Activated T-helper 1 cell treated with anti-CD3 and anti-CD28 coated beads, Interleukin-12 subunit alpha, Interleukin-12 subunit beta, Interleukin-2, Interleukin-4 antibody, amounts not matched to agents 30 ng/mL and 10 ng/mL and 1 ng/mL, durations not matched to agents 14 hours and 24 hours and 36 hours (primary cell): Measurements from ENCODE around the gene ZNRF1. TPM values are rescaled to one million over a fixed set of nuclear protein-coding genes. Genes with fewer than 3 reads are reported as not detected.

Source experiments
- DNase-seq: peaks from one replicate; pipeline ENCODE4 v3.0.0; 2021; ENCODE audit warnings: low spot score
- H3K27ac Mint-ChIP-seq: one replicate; pipeline ENCODE4 v1.8.0; 2021; ENCODE audit warnings: mild to moderate bottlenecking, mixed read lengths
- H3K27me3 Mint-ChIP-seq: one replicate; pipeline ENCODE4 v1.8.0; 2022; ENCODE audit warnings: mild to moderate bottlenecking, moderate library complexity, mixed read lengths; ENCODE audit not compliant: insufficient read depth
- H3K36me3 Mint-ChIP-seq: one replicate; pipeline ENCODE4 v1.8.0; 2021; ENCODE audit warnings: low read depth, mixed read lengths
- H3K4me1 Mint-ChIP-seq: one replicate; pipeline ENCODE4 v1.8.0; 2021; ENCODE audit warnings: low read depth, mixed read lengths
- H3K4me3 Mint-ChIP-seq: one replicate; pipeline ENCODE4 v1.8.0; 2021; ENCODE audit warnings: mild to moderate bottlenecking, moderate library complexity, mixed read lengths
- H3K9me3 Mint-ChIP-seq: one replicate; pipeline ENCODE4 v1.8.0; 2021; ENCODE audit warnings: mixed read lengths
- intact Hi-C: fragments of 100-400 bp; cut with micrococcal nuclease; formaldehyde crosslinking; loops from one replicate; pipeline ENCODE4 v1.15.1; 2024
- total RNA-seq: library from RNA; stranded (reverse); gene quantifications from 2 replicates; pipeline ENCODE4 v1.2.3, GENCODE V29; 2022

The ZNRF1 gene
- total RNA-seq, 1 donor from 2014 or later: 51.2 TPM

DNA sequence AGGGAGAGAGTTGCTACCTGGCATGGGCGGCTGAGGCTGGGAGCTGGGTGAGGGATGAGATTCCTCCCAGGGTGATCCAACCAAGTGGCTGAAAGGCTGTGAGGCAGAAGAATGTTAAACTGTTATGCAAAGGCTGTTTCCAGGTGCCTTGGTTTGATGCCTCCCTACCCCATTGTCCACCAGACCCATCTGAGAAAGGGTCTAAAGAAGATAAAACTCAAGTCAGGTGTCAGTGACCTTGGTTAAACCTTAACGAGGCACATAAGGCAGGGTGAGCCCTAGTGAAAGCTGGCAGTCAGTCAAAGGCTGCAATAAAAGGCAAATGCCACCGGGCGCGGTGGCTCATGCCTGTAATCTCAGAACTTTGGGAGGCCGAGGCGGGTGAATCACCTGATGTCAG, 94.0 kb downstream of the ZNRF1 start:
- DNase-seq: no peak
- Mint-ChIP-seq H3K27me3 (no peaks in the 10 kb centered on the region), H3K9me3 (no peaks in the 10 kb centered on the region), H3K36me3 (peaks cover 28% of the 10 kb centered on the region), H3K4me3 (no peak overlapping the region), H3K4me1 (peaks cover 52% of the 10 kb centered on the region), H3K27ac (peak overlapping the region; percentile 26)
- intact Hi-C loops: no loop called here

DNA sequence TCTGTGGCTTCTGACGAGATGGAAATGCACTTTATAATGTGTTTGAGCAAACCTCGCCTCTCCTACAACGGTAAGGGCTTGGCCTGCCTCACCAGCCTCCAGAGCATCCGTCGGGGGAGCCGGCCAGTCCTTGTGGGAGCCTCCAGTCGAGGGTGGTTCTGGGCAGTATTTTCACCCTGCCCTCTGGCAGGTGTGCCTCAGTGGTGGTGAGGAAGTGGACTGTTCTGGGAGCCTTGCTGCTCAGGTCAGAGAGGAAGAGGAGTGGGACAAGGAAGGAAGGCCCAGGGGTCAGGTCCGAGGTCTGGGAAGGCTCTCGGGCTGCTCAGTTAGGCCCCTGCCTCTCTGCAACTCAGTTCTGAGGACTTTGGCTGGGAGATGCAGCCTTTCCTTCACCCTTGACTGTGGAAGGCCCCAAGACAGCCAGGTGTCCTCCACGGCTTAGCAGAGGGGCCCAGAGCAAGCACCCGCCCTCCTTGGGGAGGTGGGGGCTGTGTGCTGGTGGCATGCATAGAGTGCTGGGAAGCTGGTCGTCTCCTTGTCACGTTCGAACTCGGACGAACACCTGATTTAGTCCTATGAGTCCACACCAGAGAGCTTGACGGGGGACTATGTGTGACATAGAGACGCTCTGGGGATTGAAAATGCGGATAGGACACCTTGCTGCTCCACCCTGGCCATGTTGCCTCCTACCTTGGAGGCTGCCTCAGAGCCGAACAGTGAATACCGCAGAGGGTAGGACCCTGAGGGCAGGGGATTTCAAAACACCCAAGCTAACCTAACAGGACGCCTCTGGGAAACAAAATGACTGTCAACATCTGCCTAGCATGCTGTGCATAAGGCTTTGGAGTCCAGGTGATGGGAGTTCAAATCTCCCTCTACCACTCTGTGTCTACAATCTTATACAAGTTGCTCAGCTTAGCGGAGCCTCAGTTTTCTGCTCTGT, 95.0 kb downstream of the ZNRF1 start:
- peaks cover 25% of the 10 kb centered on the region for H3K36me3 Mint-ChIP-seq
- H3K4me1 Mint-ChIP-seq: peaks cover 50% of the 10 kb centered on the region
- no peak overlapping the region for H3K4me3 Mint-ChIP-seq
- intact Hi-C loops: no loop called here
- H3K27me3 Mint-ChIP-seq: no peaks in the 10 kb centered on the region
- no peaks in the 10 kb centered on the region for H3K9me3 Mint-ChIP-seq
- H3K27ac Mint-ChIP-seq: peak overlapping the region; percentile 74
- no peak for DNase-seq

GRCh38 chr16:75095204-75095621, 96.4 kb downstream of the ZNRF1 start:
- Mint-ChIP-seq H3K27me3 (no peaks in the 10 kb centered on the region), H3K9me3 (no peaks in the 10 kb centered on the region), H3K4me3 (no peak overlapping the region), H3K27ac (peak overlapping the region; percentile 71), H3K4me1 (peaks cover 52% of the 10 kb centered on the region), H3K36me3 (peaks cover 20% of the 10 kb centered on the region)
- DNase-seq: no peak
- intact Hi-C loops: no loop called here

GRCh38 chr16:75096656-75097055, 97.8 kb downstream of the ZNRF1 start:
- no peaks in the 10 kb centered on the region for H3K9me3 Mint-ChIP-seq
- H3K27me3 Mint-ChIP-seq: no peaks in the 10 kb centered on the region
- intact Hi-C loops: no loop called here
- H3K4me3 Mint-ChIP-seq: peak overlapping the region; percentile 59
- peaks cover 23% of the 10 kb centered on the region for H3K36me3 Mint-ChIP-seq
- H3K27ac Mint-ChIP-seq: peak overlapping the region; percentile 95
- DNase-seq: no peak
- peaks cover 64% of the 10 kb centered on the region for H3K4me1 Mint-ChIP-seq

- Mint-ChIP-seq H3K36me3 (peaks cover 22% of the 10 kb centered on the region), H3K4me3 (no peak overlapping the region), H3K4me1 (peaks cover 67% of the 10 kb centered on the region), H3K9me3 (no peaks in the 10 kb centered on the region), H3K27ac (peak overlapping the region; percentile 95), H3K27me3 (no peaks in the 10 kb centered on the region)
- no peak for DNase-seq
- intact Hi-C loops: no loop called here
Observed at GRCh38 chr16:75097191-75097761, 98.5 kb downstream of the ZNRF1 start.

GRCh38 chr16:75097941-75098901, 99.4 kb downstream of the ZNRF1 start:
- H3K4me1 Mint-ChIP-seq: peaks cover 71% of the 10 kb centered on the region
- H3K4me3 Mint-ChIP-seq: peak overlapping the region; percentile 52
- H3K9me3 Mint-ChIP-seq: no peaks in the 10 kb centered on the region
- no peaks in the 10 kb centered on the region for H3K27me3 Mint-ChIP-seq
- H3K27ac Mint-ChIP-seq: peak overlapping the region; percentile 95
- peaks cover 31% of the 10 kb centered on the region for H3K36me3 Mint-ChIP-seq
- DNase-seq: peak; percentile 71
- intact Hi-C loops: loop anchor here (1.0 kb wide), 6 partner anchors 23 to 113 kb away; partner anchors contain the start of genes WDR59 and ZFP1

DNA sequence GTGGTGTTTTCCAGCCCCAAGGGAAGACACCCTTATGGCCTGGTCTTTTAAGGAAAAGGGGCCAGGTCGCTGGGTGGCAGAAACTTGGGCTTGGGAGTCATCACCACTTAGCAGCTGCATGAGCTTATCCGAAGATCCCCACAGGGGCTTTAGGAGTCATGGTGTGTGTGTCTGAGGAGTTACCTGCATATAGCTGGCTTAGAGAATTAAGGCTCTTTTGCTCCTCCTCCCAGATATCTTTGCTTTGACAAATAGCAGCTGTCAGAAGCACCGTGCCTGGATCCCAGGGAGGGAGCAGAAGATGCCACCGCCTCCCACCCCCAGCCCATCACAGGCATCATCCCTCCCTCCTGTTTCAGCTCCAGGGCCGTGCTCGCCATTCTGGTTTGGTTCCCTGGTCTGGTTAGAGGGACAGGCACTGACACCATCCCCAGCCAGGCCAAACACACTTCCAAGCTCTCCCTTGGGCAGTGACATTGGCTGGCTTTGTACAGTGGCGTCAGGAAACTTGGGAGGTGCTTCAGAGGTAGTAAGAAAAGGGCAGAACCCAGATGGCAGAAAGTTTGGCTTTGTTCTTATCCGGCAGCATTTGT, 100.3 kb downstream of the ZNRF1 start:
- H3K4me1 Mint-ChIP-seq: peaks cover 75% of the 10 kb centered on the region
- no peak for DNase-seq
- intact Hi-C loops: loop anchor here (1.0 kb wide), 1 partner anchor 10 kb away; no protein-coding TSS in a partner anchor
- H3K9me3 Mint-ChIP-seq: peaks cover 3% of the 10 kb centered on the region
- H3K27me3 Mint-ChIP-seq: no peaks in the 10 kb centered on the region
- H3K4me3 Mint-ChIP-seq: peak overlapping the region; percentile 37
- peak overlapping the region; percentile 95 for H3K27ac Mint-ChIP-seq
- H3K36me3 Mint-ChIP-seq: peaks cover 32% of the 10 kb centered on the region

DNA sequence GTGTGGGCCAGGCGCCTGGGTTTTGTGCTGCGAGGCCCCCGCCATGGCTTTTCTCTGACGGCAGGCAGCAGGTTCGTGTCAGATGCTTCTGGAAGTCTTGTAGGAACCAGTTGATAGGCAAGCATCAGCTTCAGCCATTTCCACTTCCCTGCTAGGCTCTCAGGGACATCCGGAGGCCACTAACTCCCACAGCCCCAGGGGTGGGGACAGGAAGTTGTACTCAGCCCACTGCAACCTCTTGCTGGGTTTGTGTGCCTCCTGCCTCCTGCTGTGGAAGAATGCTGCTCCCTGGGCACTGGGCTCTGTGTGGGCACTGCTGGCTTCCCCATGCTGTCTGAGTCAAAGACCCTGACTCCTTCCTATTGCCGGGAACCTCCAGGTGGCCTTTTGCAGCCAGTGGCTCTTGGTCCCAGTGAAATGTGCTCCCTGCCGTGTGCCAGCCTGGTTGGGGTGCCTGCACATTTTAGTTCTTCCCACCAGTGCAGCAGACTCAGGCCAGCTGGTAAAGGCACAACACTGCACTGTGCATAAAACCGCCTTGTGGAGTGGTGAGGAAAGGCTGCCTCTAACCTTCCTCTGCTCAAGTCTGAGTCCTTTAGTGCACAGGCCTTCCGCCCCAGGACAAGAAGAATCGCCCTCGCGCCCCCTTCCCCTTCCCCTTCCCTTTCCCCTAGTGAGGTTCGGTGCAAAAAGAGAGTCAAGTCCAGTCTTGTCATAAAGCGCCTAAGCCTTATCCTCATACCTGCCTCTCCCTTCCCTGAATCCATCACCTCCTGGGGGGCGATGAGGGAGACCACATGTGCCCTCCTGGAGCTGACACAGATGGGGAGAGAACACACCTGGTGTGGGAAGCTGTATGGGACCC, 101.1 kb downstream of the ZNRF1 start:
- peaks cover 83% of the 10 kb centered on the region for H3K4me1 Mint-ChIP-seq
- no peaks in the 10 kb centered on the region for H3K27me3 Mint-ChIP-seq
- peak; percentile 41 for DNase-seq
- peaks cover 6% of the 10 kb centered on the region for H3K9me3 Mint-ChIP-seq
- intact Hi-C loops: loop anchor here (1.0 kb wide), 1 partner anchor 9 kb away; no protein-coding TSS in a partner anchor
- H3K27ac Mint-ChIP-seq: peak overlapping the region; percentile 95
- peak overlapping the region; percentile 46 for H3K4me3 Mint-ChIP-seq
- peaks cover 40% of the 10 kb centered on the region for H3K36me3 Mint-ChIP-seq

DNA sequence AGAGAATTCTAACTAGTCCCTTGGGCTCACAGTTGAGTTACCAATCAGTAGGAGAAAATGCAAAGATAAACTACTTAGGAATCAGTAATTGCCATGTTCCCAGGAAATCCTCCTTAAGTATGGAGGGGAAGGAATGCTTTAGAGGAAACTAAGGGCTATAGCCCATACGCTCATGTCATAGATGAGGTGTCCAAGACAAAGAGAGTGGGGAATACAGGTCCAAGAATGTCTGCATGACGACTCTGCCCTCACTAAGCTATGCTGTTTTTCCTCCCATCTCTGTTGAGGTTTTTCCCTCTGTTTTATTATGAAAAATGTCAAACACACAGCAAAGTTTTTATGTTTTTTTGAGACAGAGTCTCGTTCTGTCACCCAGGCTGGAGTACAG, 101.8 kb downstream of the ZNRF1 start:
- peak overlapping the region; percentile 95 for H3K27ac Mint-ChIP-seq
- peaks cover 90% of the 10 kb centered on the region for H3K4me1 Mint-ChIP-seq
- H3K4me3 Mint-ChIP-seq: peak overlapping the region; percentile 46
- intact Hi-C loops: no loop called here
- DNase-seq: no peak
- H3K36me3 Mint-ChIP-seq: peaks cover 39% of the 10 kb centered on the region
- peaks cover 6% of the 10 kb centered on the region for H3K9me3 Mint-ChIP-seq
- H3K27me3 Mint-ChIP-seq: no peaks in the 10 kb centered on the region

GRCh38 chr16:75101635-75102034, 102.8 kb downstream of the ZNRF1 start:
- no peak overlapping the region for H3K4me3 Mint-ChIP-seq
- H3K36me3 Mint-ChIP-seq: peaks cover 38% of the 10 kb centered on the region
- intact Hi-C loops: no loop called here
- H3K4me1 Mint-ChIP-seq: peaks cover 91% of the 10 kb centered on the region
- peaks cover 6% of the 10 kb centered on the region for H3K9me3 Mint-ChIP-seq
- no peaks in the 10 kb centered on the region for H3K27me3 Mint-ChIP-seq
- no peak for DNase-seq
- peak overlapping the region; percentile 15 for H3K27ac Mint-ChIP-seq

GRCh38 chr16:75102595-75102994, 103.8 kb downstream of the ZNRF1 start:
- intact Hi-C loops: no loop called here
- peak overlapping the region; percentile 81 for H3K27ac Mint-ChIP-seq
- DNase-seq: no peak
- peaks cover 6% of the 10 kb centered on the region for H3K9me3 Mint-ChIP-seq
- H3K36me3 Mint-ChIP-seq: peaks cover 39% of the 10 kb centered on the region
- no peak overlapping the region for H3K4me3 Mint-ChIP-seq
- no peaks in the 10 kb centered on the region for H3K27me3 Mint-ChIP-seq
- H3K4me1 Mint-ChIP-seq: peaks cover 91% of the 10 kb centered on the region
